DMS53 (cell line): ENCODE measurements around the gene MED27.
A peak's percentile ranks its signal among the peaks of the same experiment; 100 is the strongest.

ENCODE experiments used
- DNase-seq: peaks from one replicate; lab custom pipeline; 2025; lab: John Stamatoyannopoulos, UW

The MED27 gene

DNA sequence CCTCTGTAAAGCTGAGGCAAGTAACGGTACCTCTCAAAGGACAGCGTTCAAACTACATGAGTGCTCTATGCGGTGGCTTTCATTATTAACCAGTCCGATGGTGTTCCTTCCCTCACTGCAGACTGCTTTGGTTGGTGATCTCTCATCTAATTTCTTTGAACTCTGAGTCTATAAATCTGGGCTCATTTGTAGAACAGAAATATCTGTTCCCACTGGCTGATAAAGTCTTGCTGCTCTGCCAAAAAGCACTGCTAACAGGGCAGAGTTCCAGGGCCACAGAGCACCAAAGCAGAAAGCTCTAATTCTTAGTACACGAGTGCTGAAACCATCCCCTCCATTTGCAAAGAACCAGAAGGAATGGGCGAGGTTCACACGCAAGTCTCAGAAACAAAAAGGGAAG lies 81.9 kb downstream of the MED27 start:
- no peak for DNase-seq

DNA sequence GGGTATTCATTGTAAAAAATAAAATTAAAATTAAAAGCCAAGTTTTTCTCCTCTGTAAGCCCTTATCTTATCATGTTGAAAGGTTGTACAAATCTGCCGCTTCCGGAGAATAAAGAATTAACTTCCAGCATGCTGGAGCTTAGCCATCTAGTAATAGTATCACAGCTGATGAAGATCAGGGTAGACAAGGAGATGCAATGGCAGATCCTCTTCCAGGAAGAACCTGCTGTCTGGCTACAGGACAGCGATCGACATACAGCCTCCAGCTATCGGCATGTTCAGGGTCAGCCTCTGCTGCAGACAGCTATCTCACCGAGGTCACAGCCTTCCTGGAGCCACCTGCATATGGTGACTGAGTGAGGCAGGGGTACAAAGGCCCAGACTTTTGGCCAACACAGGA lies 82.6 kb downstream of the MED27 start:
- DNase-seq: no peak

DNA sequence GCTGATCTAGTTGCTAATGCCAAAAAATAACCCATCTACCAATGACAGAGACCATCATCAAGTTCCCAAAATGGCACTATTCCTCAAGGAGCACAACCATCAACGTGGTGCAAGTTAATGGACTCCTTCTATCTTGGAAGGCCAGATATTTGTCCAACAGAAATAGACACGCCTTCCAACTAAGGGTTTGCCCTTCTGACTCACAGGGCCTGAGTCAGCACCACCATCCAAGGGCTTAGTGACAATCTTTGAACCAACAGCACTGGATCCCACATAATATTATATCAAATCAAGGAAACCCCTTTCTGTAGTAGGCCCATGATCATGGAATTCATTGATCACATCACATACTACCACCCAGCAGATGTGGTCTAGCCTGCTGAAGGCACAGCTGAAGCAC lies 84.3 kb downstream of the MED27 start:
- DNase-seq: no peak

DNA sequence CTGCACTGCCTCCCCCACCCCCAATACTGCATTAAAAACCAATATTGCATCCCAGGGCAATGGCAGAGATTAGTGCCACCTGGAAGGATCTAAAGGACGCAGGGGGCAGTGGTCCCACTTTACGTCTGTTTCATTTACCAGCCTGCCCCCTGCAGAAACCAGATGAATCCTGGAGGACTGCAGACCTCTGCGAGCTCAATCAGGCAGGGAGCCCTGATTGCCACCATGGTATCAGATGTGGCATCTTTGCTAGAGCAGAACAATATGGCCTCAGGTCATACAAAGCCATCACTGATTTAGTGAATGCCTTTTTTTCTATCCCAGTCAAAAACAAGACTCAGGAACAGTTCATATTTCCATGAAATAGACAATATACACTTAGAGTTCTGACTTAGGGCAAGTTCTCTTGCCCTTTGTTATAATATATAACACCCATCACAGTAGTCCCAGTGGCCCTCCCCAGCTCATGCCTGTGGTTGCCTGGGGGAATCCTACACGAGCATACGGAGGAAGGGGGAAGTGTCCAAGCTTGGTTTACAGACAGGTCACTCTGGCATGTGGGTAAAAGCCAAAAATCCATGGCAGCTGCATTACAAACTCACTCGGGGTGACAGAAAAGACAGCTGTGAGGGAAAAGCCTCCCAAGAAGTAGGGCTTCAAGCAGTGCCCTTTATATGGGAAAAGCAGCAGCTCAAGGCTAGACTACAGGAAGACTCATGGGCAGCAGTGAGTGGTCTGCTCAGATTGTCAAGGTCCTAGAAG lies 85.1 kb downstream of the MED27 start:
- no peak for DNase-seq

DNA sequence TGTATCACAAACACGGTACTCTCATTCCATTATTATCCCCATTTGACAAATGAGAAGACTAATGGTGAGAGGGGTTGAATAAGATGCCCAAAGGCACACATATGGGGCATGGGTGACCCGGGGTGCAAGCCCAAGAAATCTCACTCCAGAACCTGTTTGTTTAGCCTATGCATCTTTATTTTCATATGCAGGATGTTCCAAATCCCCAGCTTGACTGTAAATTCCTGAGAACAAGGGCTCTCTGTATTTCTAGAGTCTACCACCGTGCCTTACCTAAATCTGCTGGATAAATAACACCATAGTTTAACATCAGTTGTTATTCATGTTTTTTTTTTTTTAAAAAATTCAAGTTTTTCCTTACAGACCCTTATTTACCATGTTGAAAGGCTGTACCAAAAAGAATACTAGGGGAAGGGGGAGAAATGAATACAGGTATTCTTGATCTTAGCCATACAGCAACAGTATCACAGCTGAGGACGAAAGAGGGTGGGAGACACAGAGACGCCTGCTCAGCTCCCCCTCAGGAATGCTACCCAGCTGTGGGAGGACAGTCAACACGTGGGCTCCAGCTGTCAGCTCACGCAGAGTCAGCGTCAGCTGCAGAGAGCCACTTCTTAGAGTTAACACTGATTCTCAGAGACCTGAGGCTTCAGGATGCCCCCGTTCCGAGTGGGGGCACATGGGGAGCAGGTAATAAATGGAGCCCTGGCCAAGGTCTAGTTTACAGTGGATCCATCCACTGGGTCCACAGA lies 86.6 kb downstream of the MED27 start:
- no peak for DNase-seq

DNA sequence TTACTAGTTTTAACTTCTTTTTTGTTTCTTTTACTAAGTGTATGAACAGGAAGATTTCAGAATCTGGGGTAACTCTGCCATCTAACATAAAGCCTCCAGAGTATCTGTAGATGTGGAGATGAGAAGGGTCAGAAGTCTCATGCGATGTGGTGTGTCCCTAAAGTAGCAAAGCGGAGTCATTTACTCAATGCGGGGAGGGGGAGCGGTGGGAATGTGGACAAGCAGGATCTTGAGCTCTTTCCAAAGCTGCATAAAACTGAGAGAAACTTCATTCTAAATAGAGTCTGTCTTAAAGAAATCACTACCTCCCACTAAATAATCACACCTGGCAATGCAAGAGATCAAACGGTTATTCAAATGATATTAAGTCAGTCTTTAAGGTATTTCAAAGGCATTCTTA lies 92.4 kb downstream of the MED27 start:
- no peak for DNase-seq

DNA sequence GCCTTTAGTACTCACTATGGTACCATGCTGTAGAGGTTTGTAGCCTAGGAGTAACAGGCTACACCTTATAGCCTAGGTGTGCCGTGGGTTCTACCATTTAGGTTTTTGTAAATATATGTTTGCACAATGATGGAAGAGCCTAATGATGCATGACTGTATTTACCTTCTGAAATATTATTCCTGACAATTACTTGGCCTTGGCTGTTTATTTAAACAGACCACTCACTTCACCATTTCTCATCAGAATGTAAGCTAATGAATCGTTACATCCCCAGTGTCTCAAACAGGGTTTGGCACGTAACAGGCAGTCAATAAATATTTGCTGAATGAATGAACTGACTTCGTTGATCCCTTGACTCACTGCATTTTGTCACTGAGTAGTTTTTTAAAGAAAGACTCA lies 93.1 kb downstream of the MED27 start:
- DNase-seq: peak; percentile 90

DNA sequence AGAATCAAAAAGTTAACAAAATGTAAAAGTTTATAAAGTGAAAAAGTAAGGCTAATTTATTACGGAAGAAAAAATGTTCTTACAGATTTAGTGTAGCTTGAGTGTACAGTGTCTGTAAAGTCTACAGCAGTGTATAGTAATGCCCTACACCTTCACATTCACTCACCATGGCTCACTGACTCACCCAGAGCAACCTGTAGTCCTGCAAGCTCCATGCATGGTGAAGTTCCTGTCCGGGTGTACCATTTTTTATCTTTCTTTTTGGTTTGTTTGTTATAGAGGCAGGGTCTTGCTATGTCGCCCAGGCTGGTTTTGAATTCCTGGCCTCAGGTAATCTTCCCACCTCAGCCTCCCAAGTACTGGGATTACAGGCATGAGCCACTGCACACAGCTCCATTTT lies 93.6 kb downstream of the MED27 start:
- peak; percentile 58 for DNase-seq

DNA sequence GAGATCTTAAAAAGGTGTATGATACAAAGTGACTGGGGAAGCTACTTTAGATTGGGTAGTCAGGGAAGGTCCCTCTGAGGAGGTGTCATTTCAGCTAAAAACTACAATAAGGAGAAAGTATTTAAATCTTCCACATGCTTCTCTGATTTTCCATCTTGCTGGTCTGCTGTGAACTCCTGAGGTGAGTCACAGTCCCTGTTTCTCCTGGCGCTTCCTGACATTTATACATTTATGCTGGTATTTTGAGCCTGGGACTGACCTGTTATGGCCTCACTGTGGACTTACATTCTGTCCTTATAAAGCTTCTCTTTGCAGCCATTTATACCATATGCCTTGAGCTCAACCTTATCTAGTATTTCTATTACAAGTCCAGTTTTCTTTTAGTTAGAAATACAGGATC lies 95.1 kb downstream of the MED27 start:
- no peak for DNase-seq

DNA sequence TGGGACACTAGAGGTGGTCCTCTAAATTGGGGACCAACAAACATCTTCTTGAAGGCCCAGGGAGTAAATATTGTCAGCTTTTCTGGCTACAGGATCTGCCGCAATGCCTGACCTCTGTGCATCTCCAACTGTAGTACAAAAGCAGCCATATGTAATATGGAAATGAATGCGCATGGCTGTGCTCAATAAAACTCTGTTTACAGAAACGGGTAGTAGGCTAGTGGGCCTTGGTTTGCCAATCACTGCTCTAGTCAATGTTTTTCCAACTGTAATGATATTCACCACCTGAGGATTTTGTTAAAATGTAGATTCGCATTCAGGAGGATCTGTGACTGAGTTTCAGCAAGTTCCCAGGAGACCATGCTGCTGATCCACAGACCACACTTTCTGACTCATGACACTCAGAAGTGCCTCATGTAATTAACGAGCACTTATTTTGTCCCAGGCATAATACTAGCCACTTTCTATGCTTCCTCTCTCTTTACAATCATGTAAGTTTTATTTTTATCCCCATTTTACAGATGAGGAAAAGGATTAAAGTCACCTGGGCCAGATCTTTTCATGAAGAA lies 96.9 kb downstream of the MED27 start:
- DNase-seq: no peak

DNA sequence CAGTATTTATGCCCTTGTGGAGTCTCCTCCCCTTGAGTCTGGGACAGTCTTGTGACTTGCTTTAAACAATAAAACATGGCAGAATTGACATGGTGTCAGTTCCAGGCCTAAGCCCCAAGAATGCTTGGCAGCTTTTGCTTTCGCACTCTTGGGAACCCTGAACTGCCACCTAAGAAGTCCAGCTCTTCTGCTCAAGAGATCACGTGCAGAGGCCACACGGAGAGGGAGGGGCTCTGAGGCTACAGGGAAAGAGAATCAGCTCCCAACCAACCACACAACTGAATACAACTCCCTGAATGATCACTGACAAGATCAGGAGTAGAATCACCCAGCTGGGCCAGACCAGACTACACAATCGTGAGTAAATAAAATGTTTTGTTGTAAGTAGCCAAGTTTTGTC lies 97.6 kb downstream of the MED27 start:
- DNase-seq: no peak

DNA sequence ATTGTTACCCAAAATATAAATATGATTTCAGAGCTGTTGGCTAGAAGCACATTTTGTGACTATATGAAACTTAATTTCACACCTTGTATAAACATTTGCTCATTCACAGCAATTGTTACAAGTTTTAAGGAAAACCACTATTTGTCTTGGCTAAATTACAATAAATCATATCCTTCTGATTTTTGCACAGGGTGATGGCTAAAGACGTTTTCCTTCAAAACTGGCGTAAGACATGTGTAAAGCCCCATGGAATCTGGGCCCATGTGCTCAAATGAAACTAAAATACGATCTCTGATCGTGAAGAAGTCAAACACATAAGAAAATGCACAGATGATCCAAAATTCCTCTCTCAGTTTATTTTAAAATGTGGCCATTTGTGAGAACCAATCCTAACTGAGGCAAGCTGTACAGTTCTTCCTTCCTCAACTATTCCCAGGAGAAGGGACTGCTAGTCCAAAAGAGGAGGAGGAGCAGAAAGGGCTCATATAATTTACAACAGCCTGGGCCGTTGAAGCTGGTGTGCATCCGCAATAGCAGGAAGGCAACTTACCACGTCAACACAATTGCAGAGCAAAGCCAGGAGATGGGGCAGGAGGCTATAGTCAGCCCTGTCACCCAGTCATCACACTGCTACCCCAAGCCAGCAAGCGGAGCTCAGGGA lies 98.4 kb downstream of the MED27 start:
- no peak for DNase-seq

DNA sequence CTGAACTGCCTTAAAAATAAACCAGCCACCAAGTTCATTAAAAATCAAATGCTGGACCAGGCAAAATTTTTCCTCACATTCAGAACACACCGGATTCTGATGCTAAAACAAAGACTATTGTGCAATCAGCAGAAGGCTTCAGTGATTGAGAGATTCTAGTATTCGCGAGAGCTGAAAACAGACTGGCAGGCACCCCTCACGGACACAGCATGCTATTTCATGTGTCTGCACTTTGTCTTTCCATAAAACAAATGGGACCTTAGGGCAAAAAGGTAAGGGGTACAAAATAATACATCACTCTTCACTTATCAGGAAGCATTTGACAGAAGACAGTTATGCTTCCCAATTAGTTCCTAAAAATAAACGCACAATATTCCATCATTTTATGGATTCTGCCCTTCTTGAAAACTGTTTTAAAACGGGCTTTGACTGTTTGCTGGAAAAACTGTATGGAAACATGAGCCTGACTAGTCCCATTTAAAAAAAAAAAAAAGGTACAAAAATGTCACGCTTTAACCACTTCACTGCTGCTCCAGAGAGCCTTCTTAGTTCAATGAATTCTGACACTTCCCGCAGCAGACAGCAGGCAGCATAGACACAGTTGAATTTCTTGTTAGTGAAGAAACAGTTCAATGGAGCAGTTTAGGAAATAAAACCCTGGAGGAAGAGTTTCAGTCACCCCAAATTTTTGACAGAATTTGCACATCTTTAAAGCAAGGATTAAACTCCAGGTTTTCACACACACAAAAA lies 99.2 kb downstream of the MED27 start:
- no peak for DNase-seq

DNA sequence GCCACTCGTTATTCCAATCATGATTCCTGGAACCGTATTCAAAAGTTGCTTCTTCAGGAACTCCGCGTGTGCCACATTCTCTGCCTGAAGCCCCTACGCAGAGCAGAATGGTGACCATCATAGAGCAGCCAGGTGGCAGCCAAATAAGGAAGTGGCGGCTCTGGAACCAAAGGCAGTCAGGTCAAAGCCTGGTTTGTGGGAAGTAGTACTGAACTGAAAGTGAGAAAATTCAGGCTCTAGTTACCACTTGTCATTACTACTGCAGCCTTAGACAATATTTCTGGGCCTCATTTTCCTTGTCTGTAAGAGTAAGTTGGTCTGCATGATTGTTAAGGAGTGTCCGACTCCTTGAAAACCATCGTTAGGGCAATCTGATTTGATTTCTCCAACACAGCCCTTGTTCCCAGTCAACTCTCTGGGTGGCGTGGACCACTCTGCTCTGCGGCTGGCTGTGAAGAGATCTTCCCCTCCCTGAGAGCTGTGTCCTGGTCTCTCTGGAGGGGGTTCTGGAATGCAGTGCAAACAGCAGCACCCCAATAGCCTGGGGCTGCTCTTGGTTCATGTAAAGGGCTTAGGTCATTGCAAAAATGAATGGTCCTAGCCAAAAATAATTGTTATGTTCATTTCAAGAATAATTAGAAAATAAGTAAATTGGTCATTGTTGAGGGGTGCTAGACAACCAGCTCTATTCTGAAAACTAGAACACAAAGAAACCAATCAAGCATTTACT lies 102.4 kb downstream of the MED27 start:
- no peak for DNase-seq

DNA sequence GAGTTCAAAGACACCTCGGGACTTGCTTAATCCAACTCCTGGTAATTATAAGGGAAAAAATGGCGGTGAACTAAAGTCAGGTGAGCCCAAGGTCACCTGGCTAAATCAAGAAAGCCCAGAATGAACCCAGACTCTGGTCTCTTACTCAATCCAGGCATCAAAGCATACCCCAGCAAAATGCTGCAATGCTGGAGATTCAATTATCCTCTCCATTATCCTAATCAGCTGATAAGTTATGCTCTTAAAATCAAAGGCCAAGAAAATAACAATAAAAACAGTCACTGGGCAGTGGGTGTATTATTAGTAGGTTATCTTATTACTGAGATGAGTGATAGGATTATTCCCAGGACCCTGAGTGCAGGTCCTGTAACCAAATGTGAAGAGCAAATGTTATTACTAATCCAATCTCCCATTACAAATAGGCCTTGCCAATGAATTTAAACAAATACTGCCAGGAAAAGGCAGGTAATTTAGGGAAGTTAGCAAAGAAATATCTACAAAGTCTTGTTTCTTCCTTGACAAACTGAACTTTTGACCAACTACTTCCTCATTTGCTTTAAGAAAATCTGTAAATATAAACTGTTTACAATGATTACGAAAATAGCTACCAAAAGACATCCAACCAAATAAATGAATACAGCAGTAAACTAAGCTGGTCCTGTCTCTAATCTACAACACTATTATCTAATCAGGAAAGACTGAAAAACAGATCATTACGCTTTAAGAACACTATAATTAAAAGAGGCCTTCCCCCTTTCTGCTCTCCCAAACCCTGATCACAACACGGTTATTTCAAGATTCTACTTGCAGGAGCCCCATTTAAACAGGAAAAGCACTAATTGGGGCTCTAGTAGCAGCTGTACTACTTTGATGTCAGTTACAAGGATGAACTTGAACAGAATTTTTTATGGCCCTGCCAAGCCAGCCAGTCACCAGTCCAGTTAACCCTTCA lies 103.2 kb downstream of the MED27 start:
- no peak for DNase-seq

DNA sequence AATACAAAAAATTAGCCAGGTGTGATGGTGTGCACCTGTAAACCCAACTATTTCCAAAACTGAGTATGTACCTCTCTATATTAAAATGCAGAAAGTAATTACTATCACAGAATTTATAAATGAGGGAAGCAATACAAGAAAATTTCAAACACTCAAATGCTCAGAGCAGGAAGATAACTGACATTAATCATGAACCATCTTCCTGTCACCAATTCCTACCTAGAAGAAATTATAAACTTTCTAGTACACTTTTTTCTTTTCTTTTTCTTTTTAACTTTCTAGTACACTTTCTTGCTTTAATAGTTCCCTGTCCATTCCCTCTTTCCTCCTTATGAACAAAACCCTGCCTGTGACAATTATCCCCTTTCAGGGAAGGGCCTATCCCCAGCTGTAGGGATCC lies 106.8 kb downstream of the MED27 start:
- DNase-seq: no peak

DNA sequence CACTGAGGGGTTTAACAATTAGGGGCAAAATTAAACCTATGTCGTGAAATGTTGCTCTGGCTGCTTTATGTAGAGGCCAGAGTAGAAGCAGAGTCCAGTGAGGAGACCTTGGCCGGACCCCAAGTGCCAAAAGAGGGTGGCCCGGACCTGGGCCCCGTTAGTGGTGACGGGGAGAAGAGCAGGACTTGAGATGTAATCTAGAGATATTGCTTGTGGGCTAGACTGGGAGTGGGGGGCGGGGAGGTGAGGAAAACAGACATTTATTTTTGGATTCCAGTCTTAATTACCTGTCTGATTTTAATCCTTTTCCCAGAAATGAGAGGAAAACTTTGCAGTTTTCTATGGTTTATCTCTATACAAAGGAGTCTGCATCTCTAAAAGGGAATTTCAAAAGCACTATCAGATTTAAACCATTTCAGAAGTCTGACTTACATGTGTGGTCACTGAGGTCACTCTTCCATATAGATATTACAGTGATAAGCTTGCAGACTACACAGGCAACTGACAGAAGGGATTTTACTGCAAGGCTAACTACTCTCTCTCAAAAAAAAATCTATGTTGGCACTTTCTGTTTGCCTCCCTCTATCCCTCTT lies 108.1 kb downstream of the MED27 start:
- DNase-seq: no peak

DNA sequence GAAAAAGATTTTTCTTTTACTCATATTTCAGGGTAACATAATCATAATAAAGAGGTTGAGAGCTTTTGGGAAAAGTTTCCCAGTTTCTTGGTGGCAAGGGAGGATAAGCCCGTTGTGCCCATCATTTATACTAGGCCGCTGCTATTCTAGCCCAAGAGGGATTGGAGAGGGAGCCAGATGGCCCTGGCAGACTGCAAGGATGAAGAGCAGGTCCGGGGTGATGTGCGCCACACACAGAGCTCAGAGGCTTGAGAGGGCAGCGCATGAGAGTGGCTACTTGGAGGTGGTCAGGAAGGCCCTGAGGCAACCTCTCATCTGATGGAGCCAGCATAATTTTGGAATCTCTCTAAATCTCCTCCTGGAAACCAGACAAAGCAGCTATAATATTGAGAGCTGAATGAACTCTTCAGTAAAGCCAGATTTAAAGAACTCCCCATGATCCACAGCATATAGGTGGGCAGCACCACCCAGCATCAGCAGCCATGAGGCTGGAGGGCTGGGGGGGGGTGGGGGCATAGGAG lies 110.1 kb downstream of the MED27 start:
- DNase-seq: no peak

DNA sequence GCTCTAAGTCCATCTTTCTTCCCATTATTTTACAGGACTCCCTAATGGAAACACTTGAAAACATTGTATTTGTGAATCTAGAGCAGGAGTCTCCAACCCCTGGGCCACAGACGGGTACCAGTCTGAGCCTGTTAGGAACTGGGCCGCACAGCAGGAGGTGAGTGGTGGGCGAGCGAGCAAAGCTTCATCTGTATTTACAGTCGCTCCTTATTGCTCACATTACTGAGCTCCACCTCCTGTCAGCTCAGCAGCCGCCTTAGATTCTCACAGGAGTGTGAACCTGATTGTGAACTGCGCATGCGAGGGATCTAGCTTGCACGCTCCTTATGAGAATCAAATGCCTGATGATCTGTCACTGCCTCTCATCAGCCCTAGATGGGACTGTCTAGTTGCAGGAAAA lies 111.0 kb downstream of the MED27 start:
- DNase-seq: no peak

DNA sequence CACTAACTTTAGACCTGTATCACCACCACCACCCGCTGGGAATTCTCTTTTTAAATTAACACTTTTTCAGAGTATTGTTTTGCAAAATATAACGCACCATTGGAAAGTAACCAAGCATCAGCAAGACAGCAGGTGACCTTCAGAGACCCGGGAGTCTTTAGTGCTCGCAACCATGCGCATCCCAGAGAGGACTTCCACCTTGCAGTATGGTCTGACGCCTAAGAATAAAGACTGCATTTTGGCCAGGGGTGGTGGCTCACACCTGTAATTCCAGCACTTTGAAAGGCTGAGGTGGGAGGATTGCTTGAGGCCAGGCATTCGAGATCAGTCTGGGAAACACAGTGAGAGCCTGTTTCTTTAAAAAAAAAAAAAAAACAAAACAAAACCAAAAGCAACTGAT lies 113.8 kb downstream of the MED27 start:
- no peak for DNase-seq
